GM19023 (cell line): ENCODE measurements around the gene FPR1.

Experiments
- ATAC-seq: cut with Tn5 transposase; IDR thresholded peaks from one replicate; pipeline ENCODE4 v1.9.1; 2021; ENCODE audit warnings: mild to moderate bottlenecking, moderate library complexity; ENCODE audit not compliant: unreplicated experiment

The FPR1 gene, protein sequence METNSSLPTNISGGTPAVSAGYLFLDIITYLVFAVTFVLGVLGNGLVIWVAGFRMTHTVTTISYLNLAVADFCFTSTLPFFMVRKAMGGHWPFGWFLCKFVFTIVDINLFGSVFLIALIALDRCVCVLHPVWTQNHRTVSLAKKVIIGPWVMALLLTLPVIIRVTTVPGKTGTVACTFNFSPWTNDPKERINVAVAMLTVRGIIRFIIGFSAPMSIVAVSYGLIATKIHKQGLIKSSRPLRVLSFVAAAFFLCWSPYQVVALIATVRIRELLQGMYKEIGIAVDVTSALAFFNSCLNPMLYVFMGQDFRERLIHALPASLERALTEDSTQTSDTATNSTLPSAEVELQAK

DNA sequence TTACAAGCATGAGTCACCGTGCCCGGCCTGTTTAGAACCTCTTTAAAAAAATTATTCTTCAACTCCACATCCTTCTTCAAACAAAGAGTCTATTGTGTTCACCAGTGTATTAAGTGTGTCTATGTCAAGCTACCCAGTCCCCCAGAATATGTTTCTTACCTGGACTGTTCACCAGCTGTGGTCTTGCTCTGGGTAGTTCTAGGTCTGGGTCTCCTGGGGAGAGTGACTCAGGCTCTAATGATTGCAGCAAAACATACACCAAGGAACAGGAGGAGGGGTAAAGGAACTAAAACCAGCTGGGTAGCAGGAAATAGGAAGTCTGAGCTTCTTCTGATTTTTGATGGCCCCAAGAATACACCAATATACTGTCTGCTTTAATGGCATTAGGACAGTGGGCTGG is at the start of gene FPR1:
FPR1 (minus strand) TSS at position 224 of the 400 bp plus-strand sequence. CDS start 4,884 bp downstream, outside the sequence.
- no peak for ATAC-seq

DNA sequence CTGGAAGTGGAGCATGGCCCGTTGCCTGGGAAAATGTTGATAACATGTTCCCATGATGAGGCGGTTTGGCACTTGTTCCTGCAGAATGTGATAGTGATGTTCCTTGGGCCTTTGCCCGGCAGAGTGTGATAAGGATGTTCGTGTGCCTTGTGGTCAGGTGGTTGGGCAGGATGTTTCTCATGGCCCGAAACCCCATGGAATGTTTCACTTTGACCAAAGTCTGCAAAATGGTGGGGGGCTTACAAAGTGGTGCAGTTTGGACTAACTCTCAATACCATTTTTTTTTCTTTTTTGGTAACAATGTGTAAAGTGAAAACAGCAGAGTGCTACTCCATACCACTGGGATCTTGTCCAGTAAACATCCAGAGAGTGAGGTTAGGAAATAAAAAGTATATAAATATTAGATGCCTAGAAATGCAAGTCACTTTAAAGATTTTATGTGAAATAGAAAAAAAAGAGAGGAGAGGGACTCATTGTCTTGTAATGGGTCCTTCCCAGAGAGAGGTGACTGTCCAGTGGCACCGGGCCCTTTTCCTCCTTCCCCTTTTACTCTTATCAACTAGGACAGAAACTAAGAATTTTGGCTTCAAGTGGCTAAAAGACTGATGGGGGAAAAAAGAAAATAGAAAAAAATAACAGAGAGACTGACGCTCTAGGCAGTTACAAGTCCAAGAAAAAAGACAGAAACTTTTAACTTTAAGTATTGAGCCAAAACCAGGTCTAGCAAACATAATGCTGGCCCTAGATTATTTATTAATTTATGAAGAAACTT is 49.0 kb upstream of the FPR1 start:
- no peak for ATAC-seq

DNA sequence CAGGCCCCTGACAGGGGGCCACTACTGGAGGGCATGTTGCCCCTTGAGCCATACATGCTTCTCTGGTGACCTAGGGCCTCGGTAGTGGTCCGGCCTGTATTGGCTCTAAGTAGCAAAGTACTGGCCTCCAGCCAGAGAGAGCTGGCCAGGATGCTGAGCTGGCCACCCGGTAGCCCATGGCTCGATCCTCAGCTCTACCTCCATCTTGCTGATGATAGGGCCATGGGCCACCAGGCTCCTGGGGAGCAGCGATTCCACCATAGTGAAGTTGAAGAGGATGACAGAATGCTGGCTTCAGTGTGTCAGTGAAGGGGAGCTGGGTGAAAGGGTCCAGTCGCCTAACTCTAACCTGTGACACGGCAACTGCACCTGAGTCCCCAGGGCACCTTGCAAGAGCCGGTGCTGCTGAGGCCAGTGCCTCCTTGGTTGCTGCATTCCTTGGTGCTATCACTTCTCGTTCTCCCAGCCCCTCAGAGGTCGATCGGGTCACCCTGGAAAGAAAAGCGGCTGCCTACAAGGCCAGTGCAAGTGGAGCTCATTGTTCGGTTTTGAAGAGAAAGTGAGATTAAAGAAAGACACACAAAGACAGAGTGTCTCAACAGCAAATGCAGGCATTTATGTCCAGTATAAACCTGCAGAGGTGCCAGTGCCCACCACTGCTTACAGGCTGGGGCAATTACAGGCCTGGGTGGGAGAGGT is 48.2 kb upstream of the FPR1 start:
- ATAC-seq, result no peak

DNA sequence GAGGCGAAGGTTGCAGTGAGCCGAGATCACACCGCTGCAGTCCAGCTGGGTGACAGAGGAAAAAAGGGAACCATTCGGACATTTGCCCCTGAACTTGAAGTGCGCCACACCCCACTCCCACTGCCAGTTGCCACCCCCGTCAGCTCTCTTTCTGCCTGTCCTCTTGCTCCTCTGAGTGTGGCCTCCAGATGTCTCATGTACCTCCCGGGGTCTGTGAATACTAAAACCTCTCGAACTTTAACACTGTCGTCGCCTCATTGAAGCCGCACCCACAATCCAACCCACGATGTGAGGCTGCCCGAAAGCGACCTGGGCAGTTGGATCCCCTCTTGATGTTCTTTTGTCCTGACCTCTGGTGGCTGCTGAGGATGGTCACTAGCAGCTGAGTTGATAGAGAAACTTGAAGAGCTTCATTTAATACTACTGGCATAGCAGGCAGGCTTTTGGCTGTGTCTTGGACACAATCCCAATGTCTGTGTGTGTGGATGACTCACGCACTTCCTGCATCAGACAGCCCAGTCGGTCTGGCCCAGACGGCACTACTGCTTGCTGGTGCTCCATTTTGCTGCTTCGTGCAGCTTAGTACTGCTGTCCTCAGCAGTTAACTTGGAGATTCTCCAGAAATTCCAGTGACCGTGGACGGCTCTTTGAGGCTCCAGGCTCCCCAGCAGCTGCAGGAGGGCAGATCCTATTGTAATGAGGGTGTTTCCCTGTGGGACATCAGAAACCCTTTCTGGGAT is 47.5 kb upstream of the FPR1 start:
- no peak for ATAC-seq

DNA sequence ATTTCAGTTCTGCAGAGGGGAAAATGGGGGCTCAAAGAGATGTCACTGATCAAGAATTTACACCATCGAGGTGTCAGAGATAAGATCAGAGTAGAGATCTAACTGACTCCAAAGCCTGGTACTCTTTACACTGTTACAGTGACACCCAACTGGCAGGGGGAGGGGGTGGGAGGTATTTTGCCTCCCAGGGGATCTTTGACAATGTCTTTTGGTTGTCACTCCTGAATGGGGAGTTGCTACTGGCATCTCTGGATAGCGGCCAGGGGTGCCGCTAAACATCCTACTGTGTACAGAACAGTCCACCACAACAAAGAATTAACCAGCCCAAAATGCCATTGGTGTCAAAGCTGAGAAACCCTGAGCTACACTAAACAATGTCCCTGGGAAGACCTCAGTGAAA is 46.4 kb upstream of the FPR1 start:
- no peak for ATAC-seq

DNA sequence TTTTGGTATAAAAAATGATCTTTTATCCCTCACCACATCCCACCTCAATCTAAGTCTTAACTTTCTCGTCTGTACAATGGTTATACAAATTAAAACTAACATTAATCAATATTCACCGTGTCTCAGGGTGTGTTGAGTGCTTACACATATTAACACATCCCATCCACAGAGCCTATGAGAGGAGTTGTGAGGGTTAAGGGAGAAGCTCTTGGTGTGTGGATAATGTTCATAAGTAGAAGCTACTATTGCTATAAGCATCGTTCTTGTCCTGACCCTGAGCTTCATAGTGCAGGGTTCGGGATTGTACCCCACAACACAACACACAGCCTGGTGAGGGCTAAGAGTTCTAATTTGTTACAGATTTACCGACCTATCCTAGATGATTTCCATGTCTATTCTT is 45.8 kb upstream of the FPR1 start:
- no peak for ATAC-seq

DNA sequence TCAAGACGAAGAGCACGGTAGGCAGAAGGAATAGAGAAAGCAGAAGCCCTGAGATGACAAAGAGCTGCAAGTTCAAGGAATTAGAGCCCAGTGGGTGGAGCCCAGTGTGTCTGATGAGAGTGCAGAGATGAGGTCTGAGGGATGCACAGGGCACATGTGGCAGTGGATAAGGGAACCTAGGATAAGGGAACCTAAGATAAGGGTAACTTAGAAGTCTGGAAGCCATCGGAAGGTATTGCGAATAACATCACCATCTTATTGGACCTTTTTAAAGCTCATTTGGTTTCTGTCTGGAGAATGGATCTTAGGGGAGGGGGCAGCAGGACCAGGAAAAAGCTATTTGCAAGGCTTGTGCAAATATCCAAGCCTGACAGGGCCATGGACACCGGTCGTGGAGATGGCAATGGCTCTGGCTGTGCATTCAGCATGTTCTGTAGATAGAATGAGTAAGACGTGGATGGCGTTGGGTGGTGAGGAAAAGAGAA is 44.6 kb upstream of the FPR1 start:
- no peak for ATAC-seq

DNA sequence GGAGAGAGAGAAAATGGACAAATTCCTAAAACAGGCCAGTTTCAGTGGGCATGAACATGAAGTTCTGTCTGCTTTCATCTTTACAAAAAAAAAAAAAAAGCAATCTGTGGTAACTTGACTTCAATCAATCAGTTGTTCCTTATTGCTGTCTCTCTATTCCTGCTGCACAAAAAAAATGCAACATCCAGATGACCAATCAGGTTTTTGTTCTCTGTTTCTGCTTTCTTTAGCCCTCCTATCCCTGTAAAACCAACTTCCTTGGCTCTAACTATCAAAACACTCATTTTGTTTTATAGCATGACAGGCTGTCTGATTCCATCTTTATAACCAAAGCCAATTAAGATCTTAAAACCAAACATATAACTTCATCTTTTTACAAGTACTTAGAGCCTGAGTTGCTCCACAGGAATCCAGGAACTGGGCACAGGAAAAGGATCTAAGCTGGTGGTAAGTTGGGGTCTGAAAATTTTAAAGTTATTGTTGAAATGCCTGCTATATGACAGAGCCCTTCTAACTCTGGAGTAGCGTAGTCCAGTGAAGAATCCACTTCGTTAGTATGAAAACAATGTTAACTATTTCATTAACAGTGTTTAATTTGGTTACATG is 43.3 kb upstream of the FPR1 start, which contains the start of gene FPR3:
FPR3 (plus strand) TSS at position 273 of the 606 bp plus-strand sequence. CDS start 28,592 bp downstream, outside the sequence.
- ATAC-seq, result no peak

DNA sequence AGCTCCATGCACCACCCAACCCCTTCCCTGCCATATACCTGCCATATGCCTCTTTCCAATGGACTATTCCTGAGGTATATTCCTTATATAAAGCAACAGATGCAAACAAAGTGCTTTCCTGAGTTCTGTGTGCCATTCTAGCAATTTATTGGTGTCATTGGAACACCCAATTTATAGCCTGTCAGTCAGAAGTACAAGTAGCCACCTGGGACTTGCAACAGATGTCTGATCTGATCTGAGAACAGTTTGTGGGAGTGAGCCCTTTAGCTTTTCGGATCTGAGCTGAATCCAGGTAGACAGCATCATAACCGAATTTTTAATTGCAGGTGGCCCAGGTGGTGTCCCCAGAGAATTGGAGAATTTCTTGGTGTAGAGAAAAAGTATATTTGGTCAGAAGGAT is 42.3 kb upstream of the FPR1 start:
- no peak for ATAC-seq

DNA sequence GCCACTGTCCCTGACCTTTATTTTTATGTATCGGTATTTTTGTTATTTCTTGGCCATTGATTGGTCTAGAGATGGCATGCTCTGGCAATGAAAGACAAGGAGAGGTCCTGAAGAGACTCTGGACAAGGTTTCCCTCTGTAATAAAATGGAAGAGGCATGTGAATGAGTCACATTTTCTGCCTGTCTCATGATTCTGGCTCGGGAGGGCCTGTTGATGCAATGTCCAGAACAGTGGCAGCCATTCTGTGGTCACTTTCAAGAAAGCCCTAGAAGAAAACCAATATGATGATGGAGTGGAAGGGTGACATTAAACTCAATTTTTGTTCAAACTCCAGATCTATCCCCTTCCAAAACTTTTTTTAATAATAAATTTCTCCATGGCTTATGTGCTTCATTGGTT is 41.3 kb upstream of the FPR1 start:
- ATAC-seq, result no peak

DNA sequence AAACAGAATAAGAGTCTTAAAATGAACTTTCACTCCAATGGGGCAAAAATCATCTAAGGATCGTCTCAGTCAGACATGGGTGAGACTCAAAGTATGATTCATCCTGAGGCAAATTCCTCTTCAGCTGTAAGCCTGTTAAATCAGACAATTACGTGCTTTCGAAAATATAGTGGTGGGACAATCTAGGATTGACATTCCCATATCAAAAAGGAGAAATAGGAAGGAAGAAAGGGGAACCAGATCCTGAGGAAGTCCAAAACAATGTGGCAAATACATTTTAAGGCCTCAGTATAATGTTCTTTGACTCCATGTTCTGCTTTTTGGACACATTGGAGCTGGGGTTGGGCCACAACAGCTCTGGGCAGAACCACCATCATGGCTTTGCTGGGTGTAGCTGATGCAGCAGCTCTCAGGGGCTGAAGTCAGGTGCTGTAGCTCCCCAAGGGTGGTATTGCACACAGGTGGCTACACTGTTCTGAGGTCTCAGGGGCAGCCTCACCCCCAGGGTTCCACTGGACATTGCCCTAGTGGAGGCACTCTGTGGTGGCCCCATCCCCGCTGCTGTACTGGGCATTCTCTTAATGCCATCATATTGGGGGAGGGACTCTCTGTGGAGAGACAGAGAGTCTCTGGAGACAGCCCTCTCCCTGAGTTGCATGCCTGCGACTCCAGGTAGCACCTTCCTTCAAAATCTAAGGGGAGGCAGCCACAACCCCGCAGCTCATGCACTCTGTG is 37.5 kb upstream of the FPR1 start:
- no peak for ATAC-seq

DNA sequence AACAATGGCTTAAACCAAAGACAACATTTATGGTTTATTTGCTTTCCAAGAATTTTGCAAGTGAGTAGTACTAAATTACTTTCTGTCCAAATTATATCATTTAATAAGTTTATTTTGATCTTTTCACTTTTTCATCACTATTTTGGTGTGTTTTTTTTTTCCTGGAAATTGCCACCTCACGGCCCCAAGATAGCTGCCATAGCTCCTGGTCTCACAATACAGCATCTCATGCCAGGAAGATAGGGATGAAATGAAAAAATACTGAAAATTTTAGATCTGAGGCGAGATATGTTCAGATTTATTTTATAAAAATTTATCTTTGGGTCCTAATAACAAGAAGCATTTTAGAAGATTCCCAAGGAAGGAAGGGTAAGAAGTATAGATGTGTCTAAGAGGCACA is 36.4 kb upstream of the FPR1 start:
- ATAC-seq, result no peak

DNA sequence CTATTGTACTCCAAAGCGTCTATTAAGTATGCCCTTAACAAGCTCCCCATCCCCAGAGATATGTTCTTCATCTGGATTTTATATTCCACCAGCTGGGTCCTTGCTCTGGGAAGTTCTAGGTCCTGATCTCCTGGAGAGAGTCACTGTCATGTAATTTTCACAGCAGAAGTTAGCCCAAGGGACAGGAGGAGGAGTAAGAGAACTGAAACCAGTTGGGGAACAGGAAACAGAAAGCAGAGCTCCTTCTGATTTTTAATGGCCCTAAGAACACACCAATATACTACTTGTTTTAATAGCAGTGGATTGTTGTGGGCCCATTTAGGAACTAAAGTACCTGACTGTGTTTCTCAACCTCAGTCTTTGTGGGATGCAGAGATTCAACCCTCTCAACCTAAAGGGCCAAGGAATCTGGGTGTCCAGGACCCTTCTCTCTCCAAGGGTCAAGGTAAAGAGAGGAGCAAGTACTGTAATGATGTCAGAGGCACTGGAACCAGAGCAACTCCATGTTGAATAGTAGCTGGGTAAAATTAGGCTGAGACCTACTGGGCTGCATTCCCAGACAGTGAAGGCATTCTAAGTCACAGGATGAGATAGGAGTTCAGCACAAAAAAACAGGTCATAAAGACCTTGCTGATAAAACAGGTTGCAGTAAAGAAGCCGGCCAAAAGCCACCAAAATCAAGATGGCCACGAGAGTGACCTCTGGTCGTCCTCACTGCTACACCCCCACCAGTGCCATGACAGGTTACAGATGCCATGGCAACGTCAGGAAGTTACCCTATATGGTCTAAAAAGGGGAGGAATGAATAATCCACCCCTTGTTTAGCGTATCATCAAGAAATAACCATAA is 35.2 kb upstream of the FPR1 start:
- no peak for ATAC-seq

DNA sequence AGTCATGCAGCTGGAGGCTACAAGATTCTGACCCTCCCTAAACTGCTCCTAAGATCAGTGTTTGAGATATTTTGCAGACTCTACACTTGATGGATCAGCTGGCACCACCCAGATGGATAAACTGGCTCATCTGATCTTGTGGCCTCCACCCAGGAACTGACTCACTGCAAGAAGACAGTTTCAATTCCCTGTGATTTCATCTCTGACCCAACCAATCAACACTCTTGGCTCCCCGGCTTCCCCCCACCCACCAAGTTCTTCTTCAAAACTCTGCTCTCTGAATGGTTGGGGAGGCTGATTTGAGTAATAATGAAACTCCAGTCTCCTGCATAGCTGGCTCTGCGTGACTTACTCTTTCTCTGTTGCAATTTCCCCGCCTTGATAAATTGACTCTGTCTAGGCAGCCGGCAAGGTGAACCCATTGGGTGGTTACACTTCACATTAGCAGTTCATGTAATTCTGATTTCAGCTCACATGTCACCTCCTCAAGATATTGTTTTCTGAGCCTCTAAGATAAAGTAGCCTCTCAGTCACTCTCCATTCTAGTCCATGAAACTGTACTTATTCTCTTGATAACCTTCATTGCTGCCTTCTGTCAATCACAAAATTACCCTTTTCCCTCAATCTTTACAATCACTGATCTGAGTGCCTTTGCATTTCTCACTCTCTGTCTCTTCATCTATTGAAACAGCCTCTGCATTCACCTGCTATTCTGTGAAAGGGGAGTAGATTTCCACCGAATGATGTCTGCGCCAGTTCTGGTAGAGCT is 33.4 kb upstream of the FPR1 start:
- ATAC-seq, result no peak

DNA sequence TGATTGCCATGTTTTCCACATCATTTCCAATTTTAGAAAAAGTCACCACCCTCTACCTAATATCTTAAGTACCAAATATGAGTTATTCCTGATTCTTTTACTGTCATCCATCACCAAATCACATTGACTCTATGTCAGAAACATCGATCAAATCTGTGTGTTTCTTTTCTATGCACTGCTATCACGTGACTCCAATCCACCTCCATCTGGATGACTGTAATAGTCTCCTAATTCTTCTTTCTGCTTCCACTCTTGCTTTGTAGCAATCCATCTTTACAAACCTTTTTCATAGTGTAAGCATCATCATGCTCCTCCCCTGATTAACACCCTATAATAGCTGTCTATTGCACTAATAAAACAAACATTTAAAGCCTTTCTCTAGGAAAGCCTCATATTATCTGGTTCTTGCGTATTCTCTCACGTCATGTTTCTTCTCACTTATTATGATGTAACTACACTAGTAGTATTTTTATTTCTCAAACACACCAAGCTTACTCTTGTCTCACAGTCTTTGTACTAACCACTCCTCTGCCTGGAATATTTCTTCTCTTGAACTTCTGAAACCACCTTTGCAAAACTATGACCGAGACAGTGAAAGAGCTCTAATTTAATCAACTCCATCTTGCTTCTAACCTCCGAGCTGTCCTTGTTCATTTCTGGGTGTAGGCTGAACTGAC is 32.6 kb upstream of the FPR1 start:
- ATAC-seq, result no peak

DNA sequence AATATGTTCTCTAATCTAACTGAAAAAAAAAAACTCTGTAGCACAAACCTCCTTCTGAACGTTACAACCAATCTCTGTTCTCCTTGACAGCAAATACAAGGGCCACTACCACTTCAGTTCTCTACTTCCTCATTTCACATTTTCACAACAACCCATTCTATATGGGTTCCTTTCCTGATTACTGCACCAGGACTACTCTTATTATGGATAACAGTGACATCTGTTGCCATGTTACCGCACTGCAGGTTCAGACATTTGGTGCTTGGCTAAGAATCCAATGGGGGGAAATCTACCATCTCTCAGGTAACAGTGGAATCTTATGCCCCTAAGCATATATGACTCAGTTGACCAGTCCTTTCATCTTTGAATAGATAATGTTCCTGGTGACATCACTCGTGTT is 31.7 kb upstream of the FPR1 start:
- ATAC-seq, result no peak

DNA sequence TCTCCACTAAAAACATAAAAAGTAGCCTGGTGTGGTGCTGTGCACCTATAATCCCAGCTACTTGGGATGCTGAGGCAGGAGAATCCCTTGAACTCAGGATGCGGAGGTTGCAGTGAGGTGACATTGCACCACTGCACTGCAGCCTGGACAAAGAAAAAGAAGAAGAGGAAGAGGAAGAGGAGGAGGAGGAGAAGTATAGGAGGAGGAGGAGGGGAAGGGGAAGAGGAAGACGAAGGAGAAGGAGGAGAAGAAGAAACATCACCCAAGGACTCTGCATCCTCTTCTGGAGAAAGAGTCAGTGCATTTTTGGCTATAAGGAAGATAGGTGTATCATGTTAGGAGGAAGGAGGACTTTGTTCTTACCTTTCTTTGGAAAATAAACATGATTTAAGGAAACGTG is 30.3 kb upstream of the FPR1 start:
- ATAC-seq, result no peak

DNA sequence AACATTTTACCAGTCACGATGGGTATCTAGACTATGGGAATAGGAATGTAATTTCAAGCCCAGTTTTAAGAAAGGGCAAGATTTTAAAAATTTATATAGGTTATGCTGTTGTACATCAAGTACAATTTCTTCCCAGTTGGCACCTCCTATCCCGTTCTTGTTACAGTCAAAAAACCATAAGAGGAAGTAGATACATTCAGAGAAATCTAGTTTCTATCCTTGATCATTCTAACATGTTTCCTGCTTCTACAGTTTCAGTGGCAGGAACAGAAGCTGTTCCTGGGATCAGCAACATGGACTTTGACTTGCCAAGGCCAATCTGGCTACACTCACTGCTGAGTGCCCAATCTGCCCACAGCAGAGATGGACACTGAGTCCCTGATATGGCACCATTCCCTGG is 28.6 kb upstream of the FPR1 start:
- ATAC-seq, result no peak
